ENCODE measurements around the gene PHF2.
A peak's percentile ranks its signal among the peaks of the same experiment; 100 is the strongest.

Gene PHF2

DNA sequence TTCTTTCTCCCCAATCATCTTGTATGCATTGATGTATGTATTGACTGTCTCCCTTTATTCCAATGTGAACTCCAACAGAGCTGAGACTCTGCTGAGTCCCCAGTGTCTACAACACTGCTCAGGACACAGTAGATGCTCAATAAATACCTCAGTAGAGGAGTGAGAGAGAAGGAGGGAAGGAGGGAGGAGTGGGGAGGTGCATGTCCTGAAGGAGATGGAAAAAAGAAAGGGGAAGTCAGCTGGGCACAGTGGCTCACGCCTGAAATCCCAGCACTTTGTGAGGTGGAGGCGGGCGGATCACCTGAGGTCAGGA lies 2.9 kb upstream of the PHF2 start:
- Histone ChIP-seq H3K4me1 (ENCODE audit: insufficient read depth, low read length) (peaks cover 25% of the 10 kb centered on the region), H3K27me3 (ENCODE audit: insufficient read depth, low read length) (no peaks in the 10 kb centered on the region), H3K4me3 (ENCODE audit: low read length) (no peak overlapping the region), H3K36me3 (ENCODE audit: insufficient read depth, low read length) (no peaks in the 10 kb centered on the region), H3K9me3 (ENCODE audit: low read length) (peaks cover 3% of the 10 kb centered on the region), H2AFZ (ENCODE audit: low read depth, low read length) (no peak overlapping the region)

GRCh38 chr9:93574091-93574899 lies 2.1 kb upstream of the PHF2 start:
- Histone ChIP-seq H2AFZ (ENCODE audit: low read depth, low read length) (no peak overlapping the region), H3K4me3 (ENCODE audit: low read length) (peak overlapping the region; percentile 66), H3K27me3 (ENCODE audit: insufficient read depth, low read length) (no peaks in the 10 kb centered on the region), H3K36me3 (ENCODE audit: insufficient read depth, low read length) (no peaks in the 10 kb centered on the region), H3K4me1 (ENCODE audit: insufficient read depth, low read length) (peaks cover 25% of the 10 kb centered on the region), H3K9me3 (ENCODE audit: low read length) (peaks cover 3% of the 10 kb centered on the region)

DNA sequence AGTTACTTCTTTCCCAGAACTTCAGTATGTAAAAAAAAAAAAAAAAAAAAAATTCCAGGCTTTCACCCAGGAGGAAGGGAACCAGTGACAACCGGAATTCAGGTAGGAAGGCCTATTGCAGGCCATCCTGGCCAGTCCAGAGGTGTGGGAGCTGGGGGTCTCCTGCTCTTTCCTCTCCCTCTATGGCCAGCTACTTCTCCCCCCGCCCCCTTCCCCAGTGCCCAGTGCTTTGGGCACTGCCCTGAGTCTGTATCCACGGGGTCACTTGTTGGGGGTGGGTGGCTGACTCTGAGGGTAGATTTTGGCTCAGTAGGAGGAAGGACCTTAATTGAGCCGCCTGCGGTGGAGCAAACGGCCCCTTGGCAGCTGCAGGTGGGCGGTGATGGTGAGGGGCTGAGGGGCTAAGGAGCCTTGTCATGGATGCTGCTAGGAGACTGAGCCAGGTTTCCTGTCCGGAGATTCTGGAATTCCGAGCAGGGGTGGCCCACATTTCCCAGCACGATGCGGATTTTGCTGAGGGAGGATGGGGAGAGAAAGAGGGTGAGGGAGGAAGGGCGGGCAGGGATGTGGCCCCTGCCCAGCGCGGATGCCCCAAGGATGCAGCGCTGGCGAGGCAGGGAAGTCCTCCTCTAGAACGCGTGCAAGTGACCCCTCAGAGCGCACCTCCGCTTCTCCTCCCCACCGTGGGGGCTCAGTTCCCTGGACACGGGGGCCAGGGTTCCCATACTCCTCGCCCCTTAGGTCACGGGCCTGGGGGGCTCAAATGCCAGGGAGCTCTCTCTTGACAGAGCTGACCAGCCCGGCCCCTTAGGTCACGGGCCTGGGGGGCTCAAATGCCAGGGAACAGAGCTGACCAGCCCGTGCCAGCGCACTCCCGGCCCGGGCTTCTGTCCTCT lies 1.2 kb upstream of the PHF2 start:
- Histone ChIP-seq H3K4me1 (ENCODE audit: insufficient read depth, low read length) (peaks cover 25% of the 10 kb centered on the region), H3K36me3 (ENCODE audit: insufficient read depth, low read length) (no peaks in the 10 kb centered on the region), H3K27me3 (ENCODE audit: insufficient read depth, low read length) (no peaks in the 10 kb centered on the region), H3K4me3 (ENCODE audit: low read length) (peak overlapping the region; percentile 66), H2AFZ (ENCODE audit: low read depth, low read length) (peak overlapping the region; percentile 92), H3K9me3 (ENCODE audit: low read length) (peaks cover 3% of the 10 kb centered on the region)

DNA sequence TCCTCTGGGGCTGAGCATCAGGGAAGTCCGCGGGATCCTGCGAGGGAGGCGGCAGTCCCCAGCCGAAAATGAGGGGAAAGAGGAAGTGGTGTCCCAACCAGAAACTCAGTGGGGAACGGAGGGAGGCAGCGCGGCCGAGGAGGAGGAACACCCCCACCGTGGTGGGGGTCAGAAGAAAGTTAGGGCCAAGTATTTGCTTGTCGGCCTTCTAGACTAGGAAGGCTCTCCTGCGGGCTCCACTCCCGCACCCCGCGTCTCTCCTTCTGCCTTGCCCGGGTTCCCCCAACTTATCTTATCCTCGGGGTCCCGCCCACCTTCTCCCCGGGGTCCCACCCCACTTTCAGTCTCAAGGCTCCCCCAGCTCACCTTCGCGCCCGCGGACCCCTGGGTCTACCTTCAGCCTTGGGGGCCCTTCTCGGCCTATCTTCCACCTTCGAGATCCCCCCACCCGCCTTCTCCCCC lies 557 bp upstream of the PHF2 start:
- no peaks in the 10 kb centered on the region for H3K27me3 ChIP-seq (ENCODE audit: insufficient read depth, low read length)
- peak overlapping the region; percentile 66 for H3K4me3 ChIP-seq (ENCODE audit: low read length)

DNA sequence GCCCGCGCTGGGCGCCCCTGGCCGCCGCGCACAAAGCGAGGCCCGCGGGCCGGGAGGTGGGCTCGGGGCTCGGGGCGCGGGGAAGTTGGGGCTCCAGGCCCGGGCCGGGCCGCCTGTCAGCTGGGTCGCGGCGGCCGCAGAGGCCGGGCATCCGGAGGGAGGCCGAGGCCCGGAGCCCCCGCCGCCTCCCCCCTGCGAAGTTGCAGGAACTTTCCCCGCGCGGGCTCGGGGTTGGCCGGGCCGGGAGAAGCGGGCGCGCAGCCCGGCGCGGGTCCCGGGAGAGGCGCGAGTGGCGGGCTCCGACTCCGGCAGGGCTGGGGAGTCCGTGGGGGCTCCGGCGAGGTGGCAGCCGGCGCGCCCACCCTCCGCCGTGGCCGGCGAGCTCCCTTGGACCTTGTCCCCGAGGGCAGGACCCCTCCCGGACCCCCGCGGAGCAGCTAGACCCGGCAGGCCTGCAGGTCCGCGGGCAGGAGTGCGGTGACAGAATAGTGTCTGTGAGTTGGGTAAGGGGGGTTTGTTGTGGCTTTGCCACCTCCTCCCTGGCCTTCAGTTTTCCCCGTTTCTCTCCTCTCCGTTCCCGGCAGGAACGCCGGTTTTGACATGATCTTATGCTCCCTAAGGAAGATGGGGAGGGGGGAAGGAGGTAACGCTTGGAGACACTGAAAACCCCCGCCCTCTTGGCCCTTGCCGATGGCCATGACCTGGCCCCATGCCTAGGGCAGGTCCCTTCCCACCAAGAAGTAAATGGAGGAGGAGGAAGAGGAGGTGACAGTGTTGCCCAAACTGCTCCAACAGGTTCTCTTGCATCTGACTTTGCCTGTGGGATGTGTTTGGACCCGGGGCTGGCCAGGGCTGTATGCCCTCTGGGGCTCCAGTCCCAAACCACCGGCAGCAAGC lies 942 bp downstream of the PHF2 start:
- no peaks in the 10 kb centered on the region for H3K27me3 ChIP-seq (ENCODE audit: insufficient read depth, low read length)
- peak overlapping the region; percentile 66 for H3K4me3 ChIP-seq (ENCODE audit: low read length)

More for the DNA sequence above, 557 bp upstream of the PHF2 start:
- Histone ChIP-seq H3K9me3 (ENCODE audit: low read length) (peaks cover under 1% of the 10 kb centered on the region), H3K4me1 (ENCODE audit: insufficient read depth, low read length) (peaks cover 25% of the 10 kb centered on the region), H3K36me3 (ENCODE audit: insufficient read depth, low read length) (no peaks in the 10 kb centered on the region), H2AFZ (ENCODE audit: low read depth, low read length) (peak overlapping the region; percentile 92)

DNA sequence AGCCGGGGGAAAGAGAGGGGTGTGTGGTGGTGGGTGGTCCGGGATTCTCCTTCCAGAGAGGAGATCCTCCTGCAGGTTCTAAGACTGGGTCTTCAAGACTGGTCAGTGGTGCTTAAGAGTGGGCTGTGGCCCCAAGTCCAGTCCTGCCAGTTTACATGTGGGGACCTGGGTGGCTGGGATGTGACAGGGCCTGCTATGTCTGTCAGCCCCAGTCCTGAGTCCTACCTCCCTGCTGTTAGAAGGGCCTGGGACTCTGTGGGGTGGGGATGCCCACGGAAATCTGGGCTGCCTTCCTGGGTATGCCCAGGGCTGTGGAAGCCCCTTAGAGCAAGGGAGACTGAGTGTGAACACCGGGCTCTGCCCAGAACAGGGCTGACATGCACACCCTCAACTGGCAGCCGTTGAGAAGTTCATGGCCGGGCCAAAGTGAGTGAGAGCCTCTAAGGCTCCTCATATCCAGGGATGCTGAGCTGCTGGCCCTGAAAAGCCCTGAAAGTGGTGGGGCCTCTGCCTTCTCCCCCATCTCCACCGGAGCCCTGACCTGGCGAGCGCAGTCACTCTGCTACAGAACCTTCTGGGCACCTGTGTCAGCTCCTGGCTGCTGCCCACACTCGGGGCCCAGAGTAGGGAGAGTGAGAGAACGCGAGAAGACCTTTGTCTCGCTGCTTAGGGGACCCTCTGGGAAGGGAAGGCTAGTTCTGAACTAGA lies 1.7 kb downstream of the PHF2 start:
- Histone ChIP-seq H2AFZ (ENCODE audit: low read depth, low read length) (no peak overlapping the region), H3K27me3 (ENCODE audit: insufficient read depth, low read length) (no peaks in the 10 kb centered on the region), H3K9me3 (ENCODE audit: low read length) (peaks cover 6% of the 10 kb centered on the region), H3K4me3 (ENCODE audit: low read length) (peak overlapping the region; percentile 66), H3K36me3 (ENCODE audit: insufficient read depth, low read length) (no peaks in the 10 kb centered on the region), H3K4me1 (ENCODE audit: insufficient read depth, low read length) (peaks cover 25% of the 10 kb centered on the region)

More for the DNA sequence above, 942 bp downstream of the PHF2 start:
- H3K4me1 ChIP-seq (ENCODE audit: insufficient read depth, low read length): peaks cover 25% of the 10 kb centered on the region
- H2AFZ ChIP-seq (ENCODE audit: low read depth, low read length): no peak overlapping the region
- H3K9me3 ChIP-seq (ENCODE audit: low read length): peaks cover 3% of the 10 kb centered on the region
- H3K36me3 ChIP-seq (ENCODE audit: insufficient read depth, low read length): no peaks in the 10 kb centered on the region

- Histone ChIP-seq H3K36me3 (ENCODE audit: insufficient read depth, low read length) (no peaks in the 10 kb centered on the region), H3K4me1 (ENCODE audit: insufficient read depth, low read length) (peaks cover 25% of the 10 kb centered on the region), H3K9me3 (ENCODE audit: low read length) (peaks cover 6% of the 10 kb centered on the region), H3K27me3 (ENCODE audit: insufficient read depth, low read length) (no peaks in the 10 kb centered on the region), H2AFZ (ENCODE audit: low read depth, low read length) (no peak overlapping the region), H3K4me3 (ENCODE audit: low read length) (no peak overlapping the region)
These were observed 2.5 kb downstream of the PHF2 start for GRCh38 chr9:93578844-93579243.

DNA sequence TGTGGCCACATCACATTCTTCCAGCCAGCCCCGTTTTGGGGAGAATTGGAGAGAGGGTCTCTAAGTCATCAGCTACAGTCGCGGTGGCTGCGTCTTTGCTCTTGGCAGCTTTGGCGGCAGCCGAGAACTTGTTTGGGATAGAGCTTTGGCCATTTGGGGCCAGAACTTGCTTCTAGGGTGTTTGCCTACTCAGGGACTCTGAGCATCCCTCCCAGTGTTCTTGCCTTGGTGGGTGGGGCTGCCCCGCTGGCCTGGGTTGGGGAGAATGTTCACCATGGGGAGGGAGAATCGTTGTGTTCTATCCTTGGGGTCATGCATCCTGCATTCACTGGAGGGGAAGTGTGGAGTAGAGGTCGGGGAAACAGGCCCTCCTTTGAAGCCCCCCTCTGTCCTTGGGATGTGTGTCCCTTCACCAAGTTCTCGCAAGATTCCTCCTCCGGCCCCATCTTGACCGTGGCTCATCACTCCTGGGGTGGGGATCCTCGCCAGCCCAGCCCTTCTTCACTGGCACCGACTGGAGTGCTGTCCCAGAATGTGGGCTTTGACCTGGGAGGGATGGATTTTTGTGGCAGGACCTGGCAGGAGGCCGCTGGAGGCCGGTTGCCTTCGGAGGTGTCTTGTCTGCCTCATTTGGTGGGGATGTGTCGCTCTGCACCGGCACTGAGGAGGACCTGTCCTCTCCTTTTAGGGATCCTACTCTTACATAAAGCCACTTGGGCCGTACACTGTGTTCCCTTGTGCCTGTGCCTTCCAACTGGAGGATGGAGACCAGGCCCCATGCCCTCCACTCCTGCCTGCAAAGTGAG lies 3.5 kb downstream of the PHF2 start:
- peaks cover 19% of the 10 kb centered on the region for H3K4me1 ChIP-seq (ENCODE audit: insufficient read depth, low read length)
- H2AFZ ChIP-seq (ENCODE audit: low read depth, low read length): no peak overlapping the region
- no peaks in the 10 kb centered on the region for H3K27me3 ChIP-seq (ENCODE audit: insufficient read depth, low read length)

GRCh38 chr9:93580654-93581380 lies 4.4 kb downstream of the PHF2 start:
- Histone ChIP-seq H3K4me1 (ENCODE audit: insufficient read depth, low read length) (peaks cover 11% of the 10 kb centered on the region), H3K4me3 (ENCODE audit: low read length) (no peak overlapping the region), H2AFZ (ENCODE audit: low read depth, low read length) (no peak overlapping the region), H3K27me3 (ENCODE audit: insufficient read depth, low read length) (no peaks in the 10 kb centered on the region), H3K9me3 (ENCODE audit: low read length) (peaks cover 18% of the 10 kb centered on the region), H3K36me3 (ENCODE audit: insufficient read depth, low read length) (no peaks in the 10 kb centered on the region)

More for the DNA sequence above, 3.5 kb downstream of the PHF2 start:
- H3K9me3 ChIP-seq (ENCODE audit: low read length): peaks cover 9% of the 10 kb centered on the region
- no peaks in the 10 kb centered on the region for H3K36me3 ChIP-seq (ENCODE audit: insufficient read depth, low read length)
- H3K4me3 ChIP-seq (ENCODE audit: low read length): no peak overlapping the region

DNA sequence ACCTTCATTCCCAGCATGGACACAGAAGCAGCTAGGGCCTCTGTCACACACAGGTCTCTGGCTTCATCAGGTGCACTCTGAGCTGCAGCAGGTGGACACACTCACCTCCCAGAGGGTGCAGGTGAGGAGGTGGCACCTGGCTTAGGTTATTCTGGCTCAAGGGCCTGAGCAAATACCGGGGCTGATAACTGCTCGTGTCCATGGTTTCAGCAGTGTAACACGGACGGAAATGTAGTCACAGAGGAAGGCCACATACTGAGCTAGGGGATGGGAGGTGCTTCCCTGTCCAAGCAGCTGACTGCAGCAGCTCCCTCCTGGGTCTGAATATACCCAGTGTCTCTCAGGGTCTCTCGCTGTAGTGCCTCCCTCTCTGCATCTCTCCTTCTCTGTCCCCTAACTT lies 5.7 kb downstream of the PHF2 start:
- Histone ChIP-seq H2AFZ (ENCODE audit: low read depth, low read length) (no peak overlapping the region), H3K4me3 (ENCODE audit: low read length) (no peak overlapping the region), H3K9me3 (ENCODE audit: low read length) (peaks cover 18% of the 10 kb centered on the region), H3K36me3 (ENCODE audit: insufficient read depth, low read length) (no peaks in the 10 kb centered on the region), H3K4me1 (ENCODE audit: insufficient read depth, low read length) (peaks cover 11% of the 10 kb centered on the region), H3K27me3 (ENCODE audit: insufficient read depth, low read length) (no peaks in the 10 kb centered on the region)

DNA sequence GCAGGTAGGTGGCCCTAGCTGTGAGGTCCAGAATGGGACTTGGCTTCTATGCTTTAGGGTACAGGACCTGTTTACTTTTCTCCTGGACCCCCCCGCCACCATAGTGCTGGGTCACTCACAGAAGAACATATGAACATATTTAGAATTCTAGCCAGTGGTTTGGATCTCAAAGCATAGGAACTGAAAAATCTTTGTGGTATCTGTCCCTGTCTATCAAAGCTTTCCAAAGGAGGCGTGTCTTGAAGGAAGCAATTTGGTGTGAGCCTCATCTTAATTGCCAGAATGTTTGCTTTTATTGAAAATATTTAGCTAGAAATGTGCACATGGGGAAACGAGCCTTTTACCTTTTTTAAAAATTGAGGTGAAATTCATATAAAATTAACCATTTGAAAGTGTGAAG lies 6.2 kb downstream of the PHF2 start:
- H3K4me3 ChIP-seq (ENCODE audit: low read length): no peak overlapping the region
- no peak overlapping the region for H2AFZ ChIP-seq (ENCODE audit: low read depth, low read length)

More for the DNA sequence above, 6.2 kb downstream of the PHF2 start:
- H3K9me3 ChIP-seq (ENCODE audit: low read length): peaks cover 18% of the 10 kb centered on the region
- peaks cover 9% of the 10 kb centered on the region for H3K4me1 ChIP-seq (ENCODE audit: insufficient read depth, low read length)
- no peaks in the 10 kb centered on the region for H3K36me3 ChIP-seq (ENCODE audit: insufficient read depth, low read length)
- H3K27me3 ChIP-seq (ENCODE audit: insufficient read depth, low read length): no peaks in the 10 kb centered on the region
